Measurements from ENCODE around the gene CACNA1E.

CACNA1E gene

GRCh38 chr1:181772714-181773113 lies 289.4 kb downstream of the CACNA1E start:
- DNase-seq: no peak

- DNase-seq: no peak
Observed at GRCh38 chr1:181776044-181776443, 292.7 kb downstream of the CACNA1E start.

- no peak for DNase-seq
Observed at GRCh38 chr1:181777286-181777685, 294.0 kb downstream of the CACNA1E start.

GRCh38 chr1:181777812-181778211 lies 294.5 kb downstream of the CACNA1E start:
- DNase-seq: no peak

- no peak for DNase-seq
Observed at GRCh38 chr1:181778640-181779260, 295.4 kb downstream of the CACNA1E start.

- DNase-seq: no peak
Observed at GRCh38 chr1:181779343-181779742, 296.0 kb downstream of the CACNA1E start.

GRCh38 chr1:181783208-181783607 lies 299.9 kb downstream of the CACNA1E start:
- DNase-seq: no peak

- no peak for DNase-seq
Observed at GRCh38 chr1:181784039-181784683, 300.8 kb downstream of the CACNA1E start.

GRCh38 chr1:181789395-181789794 lies 306.1 kb downstream of the CACNA1E start:
- DNase-seq: no peak

GRCh38 chr1:181791721-181792120 lies 308.4 kb downstream of the CACNA1E start:
- no peak for DNase-seq

GRCh38 chr1:181793831-181794230 lies 310.5 kb downstream of the CACNA1E start:
- peak; percentile 19 for DNase-seq

GRCh38 chr1:181794332-181794731 lies 311.0 kb downstream of the CACNA1E start:
- DNase-seq: peak; percentile 6

- DNase-seq: no peak
Observed at GRCh38 chr1:181798191-181798926, 315.0 kb downstream of the CACNA1E start.

GRCh38 chr1:181801617-181802016 lies 318.3 kb downstream of the CACNA1E start:
- DNase-seq: no peak

- DNase-seq: no peak
Observed at GRCh38 chr1:181802466-181802865, 319.1 kb downstream of the CACNA1E start.

GRCh38 chr1:181803421-181803820 lies 320.1 kb downstream of the CACNA1E start:
- DNase-seq: no peak

GRCh38 chr1:181804989-181805388 lies 321.7 kb downstream of the CACNA1E start:
- DNase-seq: no peak

GRCh38 chr1:181806746-181807145 lies 323.4 kb downstream of the CACNA1E start:
- no peak for DNase-seq

- DNase-seq: no peak
Observed at GRCh38 chr1:181807251-181807650, 323.9 kb downstream of the CACNA1E start.

- no peak for DNase-seq
Observed at GRCh38 chr1:181809991-181810545, 326.8 kb downstream of the CACNA1E start.

- no peak for DNase-seq
Observed at GRCh38 chr1:181812208-181812607, 328.9 kb downstream of the CACNA1E start.

GRCh38 chr1:181813266-181813665 lies 329.9 kb downstream of the CACNA1E start:
- no peak for DNase-seq

GRCh38 chr1:181816608-181817007 lies 333.3 kb downstream of the CACNA1E start:
- DNase-seq: no peak
